Muscle of leg (tissue), 11 donors: Measurements from ENCODE around the gene CANT1. TPM values are rescaled to one million over a fixed set of nuclear protein-coding genes. Genes with fewer than 3 reads are reported as not detected.

Source experiments
- DNase-seq: peaks from one replicate; pipeline ENCODE4 v3.0.0; 2013
- H3K27ac ChIP-seq: one replicate; pipeline ENCODE4 v1.5.1; 2013; ENCODE audit warnings: mild to moderate bottlenecking, low read length, control low read depth
- H3K27me3 ChIP-seq: one replicate; pipeline ENCODE4 v1.6.1; 2013; ENCODE audit warnings: low read length; ENCODE audit not compliant: control insufficient read depth, insufficient read depth
- H3K36me3 ChIP-seq: one replicate; pipeline ENCODE4 v1.6.1; 2013; ENCODE audit warnings: low read length; ENCODE audit not compliant: control insufficient read depth, insufficient read depth
- H3K4me1 ChIP-seq: one replicate; pipeline ENCODE4 v1.6.1; 2013; ENCODE audit warnings: low read length; ENCODE audit not compliant: control insufficient read depth, insufficient read depth
- H3K4me3 ChIP-seq: one replicate; pipeline ENCODE4 v1.5.1; 2013; ENCODE audit warnings: low read length, control low read depth
- H3K9me3 ChIP-seq: replicated peaks from 2 replicates; pipeline ENCODE4 v1.6.1; 2013; ENCODE audit warnings: low read depth, low read length; ENCODE audit not compliant: control insufficient read depth
- WGBS: methylation state at CpG from one replicate; pipeline ENCODE4 v1.1.5; 2013; ENCODE audit warnings: missing lambda C conversion rate; ENCODE audit not compliant: insufficient coverage; 5-methylcytosine and 5-hydroxymethylcytosine counted together
- polyA plus RNA-seq, 8 donors: library from polyadenylated mRNA; unstranded; fragments of 120-200 nt; gene quantifications; one replicate each; pipeline versions ENCODE4 v1.2.1 to v1.2.3, GENCODE V29; 2013; ENCODE audit warnings: inconsistent platforms in 1 of 8, low replicate concordance in 1 of 8; ENCODE audit not compliant: insufficient read length in 8 of 8, insufficient read depth in 1 of 8
- total RNA-seq: library from RNA; stranded (reverse); fragments of 120-200 nt; gene quantifications from one replicate; pipeline ENCODE4 v1.2.4, GENCODE V29; 2013

Gene CANT1
- total and polyA plus RNA-seq, 9 donors = 21.7 to 41.5 (median 32.8) TPM

GRCh38 chr17:79008666-79009387, 737 bp downstream of the CANT1 start:
- Histone ChIP-seq H3K27ac (peak overlapping the region; percentile 71), H3K27me3 (no peaks in the 10 kb centered on the region), H3K36me3 (peaks cover 8% of the 10 kb centered on the region), H3K4me1 (peaks cover 20% of the 10 kb centered on the region), H3K4me3 (peak overlapping the region; percentile 89), H3K9me3 (no peaks in the 10 kb centered on the region)
- WGBS = 78% methylated on average over 3 of the region's 7 CpGs
- no peak for DNase-seq

DNA sequence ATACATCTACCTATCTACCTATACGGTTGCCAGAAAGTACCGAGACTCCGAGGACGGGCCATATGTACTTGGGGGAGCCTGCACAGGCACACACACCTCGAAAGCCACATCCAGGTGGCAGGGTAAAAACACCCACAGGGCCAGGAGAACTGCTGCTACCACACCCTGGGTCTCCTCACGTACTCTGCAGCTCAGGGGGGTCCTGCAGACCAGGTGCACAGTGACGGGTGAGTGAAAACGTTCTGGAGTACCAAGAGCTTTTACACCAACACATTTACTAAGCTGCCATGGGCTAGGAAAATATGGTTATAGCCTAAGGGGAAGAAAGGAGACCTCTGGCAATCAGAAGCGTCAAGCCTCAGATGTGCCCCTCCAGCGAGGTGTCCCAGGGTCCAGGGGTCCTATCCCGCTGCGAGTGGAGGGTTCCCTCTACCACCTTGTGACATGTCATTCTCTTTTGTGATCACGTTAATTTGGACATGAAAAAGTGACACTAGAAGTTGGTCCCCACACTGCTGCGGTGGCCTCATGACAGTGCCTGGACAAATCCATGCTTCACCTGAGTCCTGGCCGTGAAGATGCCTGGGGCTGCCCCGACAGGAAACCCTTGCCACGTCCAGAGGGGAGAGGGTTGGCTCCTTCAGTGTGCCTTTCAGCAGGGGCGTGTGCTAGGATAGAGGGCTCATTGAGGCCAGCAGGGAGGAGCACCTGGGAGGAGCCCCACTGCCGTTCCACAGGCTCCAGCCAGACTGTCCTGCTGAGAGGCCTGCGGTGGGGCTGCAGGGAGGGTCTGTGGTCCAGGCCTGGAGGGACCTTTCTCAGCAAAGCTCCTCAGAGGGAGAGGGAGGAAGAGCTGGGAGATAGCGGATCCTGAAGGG, 1.8 kb downstream of the CANT1 start:
- H3K4me1 ChIP-seq = peaks cover 20% of the 10 kb centered on the region
- DNase-seq = no peak
- H3K27me3 ChIP-seq = no peaks in the 10 kb centered on the region
- H3K9me3 ChIP-seq = no peaks in the 10 kb centered on the region
- H3K27ac ChIP-seq = no peak overlapping the region
- 86% methylated on average over 16 of the region's 21 CpGs for WGBS
- H3K36me3 ChIP-seq = peaks cover 8% of the 10 kb centered on the region
- no peak overlapping the region for H3K4me3 ChIP-seq

- no peaks in the 10 kb centered on the region for H3K27me3 ChIP-seq
- no peak for DNase-seq
- H3K9me3 ChIP-seq = no peaks in the 10 kb centered on the region
- peaks cover 20% of the 10 kb centered on the region for H3K4me1 ChIP-seq
- H3K36me3 ChIP-seq = peaks cover 13% of the 10 kb centered on the region
- no peak overlapping the region for H3K27ac ChIP-seq
- WGBS = 82% methylated on average over 11 of the region's 19 CpGs
- no peak overlapping the region for H3K4me3 ChIP-seq
Measured at GRCh38 chr17:79006794-79007503, 2.6 kb downstream of the CANT1 start.

DNA sequence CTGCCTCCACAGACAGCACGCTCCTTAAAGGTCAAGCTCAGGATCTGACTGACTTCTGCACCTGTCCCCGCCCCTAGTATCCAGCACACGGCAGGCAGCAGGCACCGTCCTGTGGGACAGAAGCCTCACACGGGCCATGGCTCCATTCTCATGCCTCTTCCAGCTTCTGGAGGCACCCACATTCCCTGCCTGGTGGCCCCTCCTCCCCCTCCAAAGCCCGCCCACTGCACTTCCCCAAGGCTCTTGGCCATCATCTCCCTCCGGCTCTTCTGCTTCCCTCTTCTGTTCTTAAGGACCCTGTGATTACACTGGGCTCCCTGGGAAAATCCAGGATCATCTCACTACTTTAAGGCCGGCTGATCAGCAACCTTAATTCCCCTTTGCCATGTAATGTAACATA, 3.5 kb downstream of the CANT1 start:
- DNase-seq = no peak
- WGBS = 67% methylated on average over 6 of the region's 8 CpGs
- Histone ChIP-seq H3K9me3 (no peaks in the 10 kb centered on the region), H3K36me3 (peaks cover 13% of the 10 kb centered on the region), H3K27me3 (no peaks in the 10 kb centered on the region), H3K4me1 (peaks cover 20% of the 10 kb centered on the region), H3K4me3 (no peak overlapping the region), H3K27ac (no peak overlapping the region)

GRCh38 chr17:79005063-79005861, 4.3 kb downstream of the CANT1 start:
- Histone ChIP-seq H3K27ac (no peak overlapping the region), H3K9me3 (no peaks in the 10 kb centered on the region), H3K4me3 (no peak overlapping the region), H3K4me1 (peaks cover 18% of the 10 kb centered on the region), H3K36me3 (peaks cover 13% of the 10 kb centered on the region), H3K27me3 (no peaks in the 10 kb centered on the region)
- 77% methylated on average over 10 of the region's 12 CpGs for WGBS
- no peak for DNase-seq

- Histone ChIP-seq H3K9me3 (no peaks in the 10 kb centered on the region), H3K4me3 (no peak overlapping the region), H3K4me1 (peaks cover 15% of the 10 kb centered on the region), H3K36me3 (peaks cover 20% of the 10 kb centered on the region), H3K27ac (no peak overlapping the region), H3K27me3 (no peaks in the 10 kb centered on the region)
- DNase-seq = no peak
- no CpG with 5 or more reads among the region's 3 CpGs for WGBS
Measured at GRCh38 chr17:79003661-79004411, 5.7 kb downstream of the CANT1 start.

DNA sequence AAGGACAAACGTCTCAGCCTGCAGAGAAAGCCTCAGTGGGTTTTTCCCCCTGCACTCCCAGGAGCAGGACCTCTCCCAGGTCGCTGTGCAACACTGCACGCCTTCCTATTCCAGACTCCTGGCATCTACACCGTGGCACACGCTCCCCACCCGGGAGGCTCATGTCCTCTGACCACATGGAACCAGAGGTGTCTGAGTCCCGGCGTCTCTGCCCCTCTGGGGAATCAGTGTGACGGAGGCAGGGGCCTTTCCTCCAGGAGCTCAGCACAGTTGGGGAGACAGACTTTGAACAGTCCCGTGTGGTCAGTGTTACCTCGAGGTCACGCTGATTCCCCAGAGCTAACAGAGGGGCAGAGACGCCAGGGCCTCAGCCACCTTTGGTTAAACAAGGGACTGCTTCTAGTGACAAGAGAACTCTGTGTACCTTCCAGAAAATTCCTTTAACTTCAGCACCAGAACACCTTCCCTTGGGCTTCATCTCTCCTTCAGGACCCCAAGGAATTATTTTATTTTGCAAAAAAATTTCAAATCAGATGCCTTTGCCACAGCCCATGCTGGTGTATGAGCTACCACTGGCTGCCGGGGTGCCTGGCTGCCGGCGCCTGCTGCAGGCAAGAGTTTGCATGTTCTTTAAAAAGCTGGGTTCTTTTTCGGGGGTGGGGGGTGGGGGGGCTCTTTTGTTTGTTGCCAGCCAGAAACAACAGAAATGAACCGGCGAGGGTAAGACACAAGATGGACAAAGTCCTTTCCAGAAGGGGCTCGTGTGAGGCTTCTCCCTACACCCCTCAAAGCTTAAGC, 6.6 kb downstream of the CANT1 start:
- H3K9me3 ChIP-seq = no peaks in the 10 kb centered on the region
- peaks cover 10% of the 10 kb centered on the region for H3K4me1 ChIP-seq
- H3K27ac ChIP-seq = no peak overlapping the region
- peaks cover 27% of the 10 kb centered on the region for H3K36me3 ChIP-seq
- H3K4me3 ChIP-seq = no peak overlapping the region
- WGBS = 65% methylated on average over 19 of the region's 20 CpGs
- no peaks in the 10 kb centered on the region for H3K27me3 ChIP-seq
- DNase-seq = no peak

DNA sequence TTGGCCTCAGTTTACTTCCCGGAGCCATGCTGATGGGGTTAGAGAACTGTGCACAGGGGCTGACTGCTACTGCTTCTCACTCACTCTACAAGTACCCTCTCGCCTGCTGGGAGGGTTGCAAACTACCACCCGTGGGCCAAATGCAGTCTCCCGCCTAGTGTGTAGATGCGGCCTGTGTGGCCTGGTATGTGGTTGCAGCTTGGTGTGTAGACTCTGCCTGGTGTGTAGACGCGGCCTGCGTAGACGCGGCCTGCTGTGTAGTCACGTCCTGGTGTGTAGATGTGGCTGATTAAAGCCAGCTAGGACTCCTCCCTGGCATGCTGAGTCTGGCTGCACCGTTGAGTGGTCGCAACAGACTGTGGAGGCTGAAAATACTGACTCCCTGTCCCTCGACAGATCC, 7.3 kb downstream of the CANT1 start:
- H3K36me3 ChIP-seq = peaks cover 27% of the 10 kb centered on the region
- no peak overlapping the region for H3K4me3 ChIP-seq
- 86% methylated on average over 7 of the region's 14 CpGs for WGBS
- H3K27me3 ChIP-seq = no peaks in the 10 kb centered on the region
- DNase-seq = no peak
- no peak overlapping the region for H3K27ac ChIP-seq
- peaks cover 14% of the 10 kb centered on the region for H3K4me1 ChIP-seq
- no peaks in the 10 kb centered on the region for H3K9me3 ChIP-seq
